Non-pigmented ciliary epithelial cell (primary cell): ENCODE measurements around the gene NUP85.
"Not testable (repeated sequence)": the region's sequence is repeated elsewhere in the genome, so short reads cannot be mapped to it uniquely, and the experiment has no call there.

Experiments used
- DNase-seq: peaks from one replicate; pipeline ENCODE4 v3.0.0-alpha.2; 2010; ENCODE audit warnings: low read depth

NUP85 gene

DNA sequence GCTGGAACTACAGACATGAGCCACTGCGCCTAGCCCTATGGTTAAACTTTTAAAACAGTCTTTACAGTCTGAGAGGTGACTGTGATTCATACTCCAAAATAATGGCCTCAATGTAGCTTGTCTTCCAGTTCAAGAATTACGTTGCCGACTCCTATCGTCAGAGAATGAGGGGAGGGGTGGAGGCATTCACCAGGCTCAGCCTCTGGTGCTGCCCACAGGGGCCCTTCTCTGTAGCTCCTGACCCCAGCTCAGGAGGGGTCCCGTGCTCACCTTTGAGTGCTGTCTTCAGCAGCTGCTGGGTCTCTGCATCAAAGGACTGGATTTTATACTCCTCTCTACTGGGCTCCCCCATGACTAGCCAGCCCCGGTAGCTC, 64.4 kb downstream of the NUP85 start:
- no peak for DNase-seq

DNA sequence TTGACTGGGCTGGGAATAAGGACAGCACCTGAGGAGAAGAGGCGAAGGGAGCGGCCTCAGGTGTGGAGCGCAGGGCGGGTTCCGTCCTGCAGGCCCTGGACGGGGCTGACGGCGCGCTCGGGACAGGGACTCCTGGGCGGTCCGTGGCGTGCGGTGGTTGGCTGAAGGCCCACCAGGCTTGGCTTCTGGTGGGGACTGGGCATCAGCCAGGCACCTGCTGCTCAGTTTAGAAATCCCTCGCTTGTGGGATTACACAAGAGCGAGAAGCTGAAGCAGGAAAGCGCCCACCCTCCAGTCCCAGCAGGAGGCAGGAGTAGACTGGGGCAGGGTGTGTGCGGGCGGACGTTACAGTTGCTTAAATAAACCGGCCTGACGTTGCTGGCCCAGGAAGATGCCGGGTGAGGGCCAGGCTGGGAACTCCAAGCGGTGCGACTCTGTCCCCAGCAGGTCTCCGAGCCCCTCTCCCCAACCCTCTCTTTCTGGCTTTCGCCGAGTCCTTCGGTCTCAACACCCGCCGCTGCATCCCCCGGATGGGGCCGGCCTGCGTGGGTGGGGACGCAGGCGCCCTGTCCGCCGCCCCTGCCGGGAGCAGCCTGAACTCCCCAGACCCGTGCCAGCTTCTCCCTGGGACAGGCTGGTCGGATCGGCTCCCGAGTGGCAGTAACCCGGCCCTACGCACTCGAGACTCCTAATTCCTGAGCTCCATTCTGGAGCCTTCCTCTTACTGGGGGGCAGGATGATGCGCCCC, 64.9 kb downstream of the NUP85 start:
- peak; percentile 18 for DNase-seq

DNA sequence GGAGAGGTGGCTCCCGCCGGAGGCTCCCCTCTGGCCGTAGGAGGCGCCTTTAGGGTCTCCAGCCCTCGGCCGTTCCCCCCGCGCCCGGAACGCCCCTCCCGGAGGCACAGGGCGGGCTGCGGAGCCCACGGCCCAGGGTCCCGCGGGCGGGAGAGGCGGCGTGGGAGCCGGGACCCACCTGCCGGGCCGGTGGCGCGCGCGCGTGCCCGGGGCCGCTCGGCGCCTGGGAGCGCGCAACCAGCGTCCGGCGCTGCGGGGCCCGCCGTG, 65.4 kb downstream of the NUP85 start, which contains the start of gene MIF4GD:
Gene MIF4GD, minus strand, starts transcription at position 266 of the 267 bp plus-strand sequence. CDS start 1,036 bp downstream, outside the sequence.
- no peak for DNase-seq

DNA sequence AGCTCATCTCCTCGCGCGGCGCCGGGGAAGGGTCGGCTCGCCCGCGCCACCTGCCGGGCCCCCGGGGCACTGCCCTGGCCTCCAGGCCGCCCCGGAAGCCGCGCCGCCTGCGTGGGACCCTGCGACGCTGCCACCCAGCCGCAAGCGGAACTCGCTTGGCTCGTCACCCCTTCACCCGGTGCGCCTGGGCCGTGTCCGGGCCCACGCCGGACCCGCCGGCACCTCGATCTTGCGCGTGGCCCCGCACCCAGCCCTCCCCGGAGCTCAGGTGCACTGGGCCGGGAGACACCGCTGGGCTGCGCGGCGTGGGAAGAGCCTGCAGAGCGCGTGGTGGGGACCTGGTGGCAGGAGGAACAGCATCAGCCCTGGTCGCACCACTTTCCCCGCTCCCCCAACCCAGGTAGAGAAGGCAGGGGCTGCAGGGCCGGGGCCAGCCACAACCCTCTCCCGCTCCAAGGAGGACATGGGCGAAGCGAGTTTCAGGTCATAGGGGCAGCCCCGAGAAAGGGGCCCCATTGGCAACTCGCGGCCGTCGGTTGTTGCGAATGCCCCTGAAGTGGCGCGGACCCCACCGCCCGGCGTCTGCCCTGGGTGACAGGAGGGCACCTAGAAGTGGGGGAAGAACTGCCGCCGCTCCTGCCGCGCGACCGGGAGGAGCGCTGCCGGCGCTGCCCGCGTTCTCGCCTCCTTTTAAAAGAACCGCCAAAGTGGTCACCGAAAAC, 65.9 kb downstream of the NUP85 start:
- DNase-seq: no peak

DNA sequence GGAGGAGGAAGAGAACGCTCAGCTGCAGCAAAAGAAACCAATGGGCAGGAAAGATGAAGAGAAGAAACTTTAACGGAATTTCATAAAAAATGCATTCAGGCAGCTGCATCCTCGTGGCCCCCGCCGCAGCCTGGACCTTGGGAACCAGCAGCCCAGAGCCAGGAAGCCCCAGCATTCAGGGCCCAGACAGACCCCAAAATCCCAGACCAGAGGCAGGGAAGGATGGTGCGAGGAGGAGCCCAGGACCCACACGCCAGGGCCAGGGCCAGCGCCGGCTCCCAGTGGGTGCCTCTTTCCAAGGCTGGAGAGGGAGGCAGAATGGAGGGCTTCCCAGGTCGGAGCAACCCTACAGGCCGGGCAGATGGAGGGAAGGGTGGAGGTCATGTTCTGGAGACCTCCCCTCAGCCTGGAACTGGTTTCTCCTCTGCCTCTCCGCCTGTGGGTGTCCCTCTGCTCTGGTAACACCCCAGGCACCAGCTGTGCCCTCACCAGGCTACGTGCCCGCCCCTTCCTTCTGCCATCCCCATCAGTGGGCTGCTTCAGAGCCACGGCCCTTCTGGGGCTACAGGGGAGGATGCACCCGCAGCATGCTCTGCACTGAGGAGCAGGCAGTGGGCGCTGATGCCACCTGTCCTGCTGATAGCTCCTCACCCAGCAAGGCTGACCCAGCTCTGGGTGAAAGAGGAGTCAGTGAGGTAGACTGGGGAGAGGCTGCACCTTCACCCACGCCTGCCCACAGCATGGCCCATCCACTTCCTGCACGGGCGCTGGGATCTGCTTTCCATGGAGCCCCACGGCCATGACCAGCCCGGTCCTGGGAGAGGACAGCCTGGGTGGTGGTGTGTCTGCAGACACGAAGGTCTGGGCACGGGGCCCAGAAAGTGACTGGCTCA, 66.7 kb downstream of the NUP85 start:
- no peak for DNase-seq

DNA sequence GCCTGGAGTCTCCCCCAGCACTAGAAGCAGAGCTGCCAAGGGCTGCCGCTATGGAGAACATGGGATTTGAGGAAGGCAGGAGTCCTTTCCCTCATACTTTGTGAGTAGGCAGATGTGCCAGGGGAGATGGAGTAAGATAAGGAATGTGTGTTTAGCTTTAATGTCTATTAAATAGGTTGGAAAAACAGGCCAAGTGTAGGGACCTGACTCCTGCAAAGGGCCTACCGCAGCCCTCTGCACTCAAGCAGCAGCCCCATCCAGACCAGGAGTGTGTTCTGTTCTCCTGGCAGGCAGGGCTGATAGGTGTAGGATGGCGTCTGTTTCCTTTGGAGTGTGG, 67.3 kb downstream of the NUP85 start:
- no peak for DNase-seq

DNA sequence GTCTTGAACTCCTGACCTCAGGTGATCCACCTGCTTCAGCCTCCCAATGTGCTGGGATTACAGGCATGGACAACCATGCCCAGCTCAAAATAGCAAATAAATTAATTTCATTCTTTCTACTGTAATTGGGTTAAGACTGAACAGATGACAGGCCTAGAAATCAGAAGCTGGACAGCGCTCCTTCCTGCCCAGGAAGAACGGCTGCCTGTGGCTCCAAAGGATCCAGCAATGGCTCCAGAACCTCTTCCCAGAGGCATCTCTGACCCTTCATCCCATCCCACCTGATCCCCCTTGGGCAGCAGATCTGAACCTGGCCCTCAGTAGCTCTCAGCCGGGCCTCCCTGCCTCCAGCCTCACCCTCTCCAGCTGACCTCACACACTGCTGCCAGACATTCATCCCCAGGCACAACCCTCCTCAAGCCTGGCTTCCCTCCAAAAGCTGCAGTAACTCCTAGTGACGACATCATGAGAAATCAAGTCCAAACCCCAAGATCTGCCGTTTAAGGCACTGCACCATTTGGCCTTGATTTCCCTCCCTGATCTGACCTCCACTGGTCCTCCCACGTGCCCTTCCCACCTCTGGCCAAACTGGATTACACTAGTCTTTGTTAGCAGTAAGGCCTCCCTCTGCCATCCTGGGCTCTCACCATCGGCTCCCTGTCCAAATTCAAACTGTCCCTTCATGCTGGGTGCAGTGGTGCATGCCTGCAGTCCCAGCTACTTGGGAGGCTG, 68.7 kb downstream of the NUP85 start:
- DNase-seq: no peak

DNA sequence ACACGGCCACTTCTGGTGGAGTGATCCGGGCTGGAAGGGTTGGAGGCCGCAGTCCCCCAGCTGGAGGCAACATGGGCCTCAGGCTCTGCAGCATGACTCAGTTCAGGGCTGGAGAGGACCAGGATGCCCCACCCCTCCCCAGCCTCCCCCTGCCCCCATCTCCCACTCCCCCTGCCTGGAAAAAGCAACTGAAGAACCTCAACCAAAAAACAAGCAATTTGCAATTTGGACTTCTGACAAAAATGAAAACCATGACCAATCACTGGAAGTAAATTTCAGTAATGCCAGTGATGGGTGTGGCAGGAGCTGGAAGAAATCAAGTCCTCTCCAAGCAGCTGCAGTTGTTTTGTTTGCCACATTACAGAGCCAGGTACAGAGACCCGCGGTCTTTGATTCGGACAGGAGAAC, 72.2 kb downstream of the NUP85 start:
- no peak for DNase-seq

DNA sequence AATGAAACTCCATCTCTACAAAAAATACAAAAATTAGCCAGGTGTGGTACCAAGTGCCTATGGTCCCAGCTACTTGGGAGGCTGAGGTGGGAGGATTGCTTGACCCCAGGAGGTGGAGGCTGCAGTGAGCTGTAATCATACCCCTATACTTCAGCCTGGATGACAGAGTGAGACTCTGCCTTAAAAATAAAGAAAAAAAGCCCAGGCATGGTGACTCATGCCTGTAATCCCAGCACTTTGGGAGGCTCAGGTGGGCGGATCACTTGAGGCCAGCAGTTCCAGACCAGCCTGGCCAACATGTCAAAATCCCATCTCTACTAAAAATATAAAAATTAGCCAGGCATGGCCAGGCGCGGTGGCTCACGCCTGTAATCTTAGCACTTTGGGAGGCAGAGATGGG, 74.7 kb downstream of the NUP85 start:
- not testable (repeated sequence) for DNase-seq

DNA sequence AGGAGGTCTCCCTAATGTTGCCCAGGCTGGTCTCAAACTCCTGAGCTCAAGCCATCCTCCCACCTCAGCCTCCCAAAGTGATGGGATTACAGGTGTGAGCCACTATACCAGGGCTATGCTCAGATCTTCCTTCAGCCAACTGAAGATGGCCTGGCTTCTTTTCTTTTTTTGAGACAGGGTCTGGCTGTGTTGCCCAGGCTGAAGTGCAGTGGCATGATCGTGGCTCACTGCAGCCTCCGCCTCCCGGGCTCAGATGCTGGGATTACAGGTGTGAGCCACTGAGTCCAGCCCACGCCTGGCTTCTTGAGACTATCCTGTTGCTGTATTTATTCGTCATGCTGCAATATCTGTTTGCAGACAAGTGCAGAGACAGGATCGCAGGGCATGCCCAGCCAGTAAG, 79.6 kb downstream of the NUP85 start:
- no peak for DNase-seq
